B cell (primary cell): ENCODE results near the gene MYO1H. TPM values are rescaled to one million over a fixed set of nuclear protein-coding genes. Genes with fewer than 3 reads are reported as not detected.
"Not testable (repeated sequence)": the region's sequence is repeated elsewhere in the genome, so short reads cannot be mapped to it uniquely, and the experiment has no call there.

ENCODE experiments used
- ATAC-seq: fragments of 200-7000 bp; cut with Tn5 transposase; one replicate; pipeline ENCODE4 v1.10.0; 2021; ENCODE audit warnings: low read depth, mild to moderate bottlenecking, moderate number of reproducible peaks, moderate library complexity
- CTCF ChIA-PET: fragments of 350-600 bp; sonication (Branson Sonifier 250); formaldehyde crosslinking; loops from one replicate; lab custom pipeline; 2021; ENCODE audit warnings: antibody characterized with exemption, inconsistent platforms; lab: Charles Lee
- POLR2A ChIA-PET: fragments of 350-600 bp; sonication (Branson Sonifier 250); formaldehyde crosslinking; loops from one replicate; lab custom pipeline; 2021; ENCODE audit warnings: antibody characterized with exemption; lab: Charles Lee
- DNase-seq: peaks from one replicate; pipeline ENCODE4 v3.0.0; 2013
- H2AFZ ChIP-seq: 2 replicates; pipeline ENCODE4 v1.6.1; 2012; ENCODE audit warnings: mild to moderate bottlenecking, low read depth, low read length; ENCODE audit not compliant: insufficient read depth, poor library complexity, severe bottlenecking
- H3K27ac ChIP-seq, 2 donors: 1 replicate in 1 of 2; 2 replicates in 1 of 2; pipeline ENCODE4 v1.5.1; 2012 to 2013; ENCODE audit warnings: low read length in 2 of 2, mild to moderate bottlenecking in 2 of 2, moderate library complexity in 1 of 2
- H3K27me3 ChIP-seq, 4 experiments: fragments of 200-600 bp in 1 of 4; sonication (generic) in 1 of 4; replicated peaks in 1 of 4; 1 replicate in 2 of 4; 2 replicates in 2 of 4; pipeline versions ENCODE4 v1.6.1 to v1.7.0; 2013 to 2016; ENCODE audit warnings: low read length in 3 of 4, mild to moderate bottlenecking in 2 of 4, mixed read lengths in 1 of 4, moderate library complexity in 1 of 4; ENCODE audit not compliant: insufficient read depth in 4 of 4, control insufficient read depth in 3 of 4; ENCODE audit errors: control extremely low read depth in 1 of 4
- H3K36me3 ChIP-seq, 2 experiments: replicated peaks in 1 of 2; 1 replicate in 1 of 2; 2 replicates in 1 of 2; pipeline versions ENCODE4 v1.6.1 to v1.7.1; 2013; ENCODE audit warnings: low read length in 1 of 2; ENCODE audit not compliant: insufficient read depth in 2 of 2, control insufficient read depth in 1 of 2; ENCODE audit errors: control extremely low read depth in 1 of 2, extremely low read depth in 1 of 2
- H3K4me1 ChIP-seq, 2 donors: fragments of 200-600 bp in 1 of 2; sonication (generic) in 1 of 2; 1 replicate in 1 of 2; 2 replicates in 1 of 2; pipeline versions ENCODE4 v1.5.1 to v1.6.1; 2013 to 2017; ENCODE audit warnings: low read length in 2 of 2; ENCODE audit not compliant: control insufficient read depth in 2 of 2, insufficient read depth in 2 of 2
- H3K4me2 ChIP-seq: replicated peaks from 2 replicates; pipeline ENCODE3; 2012; ENCODE audit warnings: mild to moderate bottlenecking, low read depth, low read length; ENCODE audit not compliant: poor library complexity, severe bottlenecking
- H3K4me3 ChIP-seq, 5 experiments: fragments of 200-600 bp in 1 of 5; sonication (generic) in 1 of 5; 1 replicate in 3 of 5; 2 replicates in 2 of 5; pipeline versions ENCODE4 v1.5.1 to v1.7.0; 2011 to 2016; ENCODE audit warnings: low read length in 4 of 5, mild to moderate bottlenecking in 4 of 5, low read depth in 2 of 5, control low read depth in 1 of 5, moderate library complexity in 1 of 5; ENCODE audit not compliant: insufficient read depth in 1 of 5; ENCODE audit errors: control extremely low read depth in 1 of 5, extremely low read depth in 1 of 5
- H3K79me2 ChIP-seq: fragments of 200-600 bp; sonication (generic); one replicate; pipeline ENCODE4 v1.6.0; 2016; ENCODE audit warnings: low read length; ENCODE audit not compliant: control insufficient read depth, insufficient read depth
- H3K9ac ChIP-seq: fragments of 200-600 bp; sonication (generic); 2 replicates; pipeline ENCODE4 v1.6.1; 2017; ENCODE audit warnings: mild to moderate bottlenecking, low read length, moderate library complexity
- H3K9me3 ChIP-seq, 3 donors: one replicate each; pipeline versions ENCODE4 v1.6.1 to v1.7.1; 2013; ENCODE audit warnings: low read length in 2 of 3; ENCODE audit not compliant: control insufficient read depth in 2 of 3, insufficient read depth in 1 of 3; ENCODE audit errors: control extremely low read depth in 1 of 3
- H4K20me1 ChIP-seq: 2 replicates; pipeline ENCODE4 v1.6.0; 2012; ENCODE audit warnings: mild to moderate bottlenecking, low read length; ENCODE audit not compliant: insufficient read depth, control insufficient read depth, poor library complexity, severe bottlenecking
- H3K27ac Mint-ChIP-seq: one replicate; pipeline ENCODE4 v1.8.0; 2021; ENCODE audit warnings: mixed read lengths
- H3K27me3 Mint-ChIP-seq: one replicate; pipeline ENCODE4 v1.8.0; 2021; ENCODE audit warnings: mixed read lengths
- H3K4me1 Mint-ChIP-seq: one replicate; pipeline ENCODE4 v1.8.0; 2021; ENCODE audit warnings: mixed read lengths
- H3K4me3 Mint-ChIP-seq: one replicate; pipeline ENCODE4 v1.8.0; 2021; ENCODE audit warnings: mixed read lengths
- H3K9me3 Mint-ChIP-seq: one replicate; pipeline ENCODE4 v1.8.0; 2022; ENCODE audit warnings: mixed read lengths; ENCODE audit not compliant: insufficient read depth
- WGBS: methylation state at CpG from one replicate; pipeline ENCODE4 v1.1.5; 2013; ENCODE audit warnings: missing lambda C conversion rate; ENCODE audit not compliant: insufficient coverage; 5-methylcytosine and 5-hydroxymethylcytosine counted together
- intact Hi-C: fragments of 100-400 bp; cut with micrococcal nuclease; formaldehyde crosslinking; loops from one replicate; pipeline ENCODE4 v1.10.0; 2022
- polyA plus RNA-seq: library from polyadenylated mRNA; depleted of rRNA; stranded (reverse); fragments of >200 nt; gene quantifications from 2 replicates; pipeline ENCODE4 v1.2.3, GENCODE V29; 2012
- total RNA-seq, 2 donors: library from RNA; stranded (reverse); fragments of 120-200 nt in 1 of 2; gene quantifications; 1 replicate in 1 of 2; 2 replicates in 1 of 2; pipeline versions ENCODE4 v1.2.3 to v1.2.4, GENCODE V29; 2013 to 2022

MYO1H gene
- total and polyA plus RNA-seq, 2 donors (not counting 1 experiment from before 2014, with no cell fraction given) = not detected

DNA sequence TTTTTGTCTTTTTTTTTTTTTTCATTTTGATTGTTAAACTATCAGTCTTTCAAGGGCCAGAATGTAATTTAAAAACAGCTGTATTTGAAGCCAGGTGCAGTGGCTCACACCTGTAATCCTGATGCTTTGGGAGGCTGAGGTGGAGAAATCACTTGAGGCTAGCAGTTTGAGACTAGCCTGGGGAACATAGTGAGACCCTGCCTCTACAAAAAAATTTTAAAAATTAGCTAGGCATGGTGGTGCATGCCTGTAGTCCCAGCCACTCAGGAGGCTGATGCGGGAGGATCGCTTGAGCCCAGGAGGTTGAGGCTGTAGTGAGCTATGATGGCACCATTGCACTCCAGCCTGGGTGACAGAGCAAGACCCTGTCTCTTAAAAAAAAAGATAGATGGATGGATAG lies 57.1 kb downstream of the MYO1H start:
- H3K4me3 ChIP-seq, H2AFZ ChIP-seq, H3K4me1 Mint-ChIP-seq, H3K36me3 ChIP-seq, H3K4me3 Mint-ChIP-seq, CTCF ChIA-PET, H3K27ac ChIP-seq, H3K9me3 ChIP-seq, H4K20me1 ChIP-seq, ATAC-seq, H3K9me3 Mint-ChIP-seq, H3K27me3 ChIP-seq, H3K4me1 ChIP-seq, H3K9ac ChIP-seq, intact Hi-C loops, H3K4me2 ChIP-seq, DNase-seq, H3K27ac Mint-ChIP-seq, POLR2A ChIA-PET, H3K79me2 ChIP-seq: not testable (repeated sequence)
- 100% methylated on average over 2 of the region's 2 CpGs for WGBS
- peaks cover 20% of the 10 kb centered on the region for H3K27me3 Mint-ChIP-seq

DNA sequence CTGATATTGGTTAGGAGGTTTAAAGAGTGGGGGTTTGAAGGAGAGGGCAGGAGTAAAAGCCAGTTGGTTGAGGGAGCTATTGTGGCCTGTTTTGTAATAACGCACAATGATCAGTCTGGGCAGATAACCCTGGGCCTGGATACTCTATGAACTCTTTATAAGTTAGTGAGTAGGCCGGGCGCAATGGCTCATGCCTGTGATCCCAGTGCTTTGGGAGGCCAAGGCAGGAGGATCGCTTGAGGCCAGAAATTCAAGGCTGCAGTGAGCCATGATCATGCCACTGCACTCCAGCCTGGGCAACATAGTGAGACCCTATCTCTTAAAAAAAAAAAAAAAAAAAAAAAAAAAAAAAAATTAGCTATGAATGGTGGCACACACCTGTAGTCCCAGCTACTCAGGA lies 58.4 kb downstream of the MYO1H start:
- H3K4me1 Mint-ChIP-seq, H3K9me3 Mint-ChIP-seq, H3K4me3 ChIP-seq, intact Hi-C loops, H3K79me2 ChIP-seq, ATAC-seq, H3K9me3 ChIP-seq, POLR2A ChIA-PET, H3K4me2 ChIP-seq, H3K4me1 ChIP-seq, H3K4me3 Mint-ChIP-seq, DNase-seq, H4K20me1 ChIP-seq, H3K27me3 ChIP-seq, H3K9ac ChIP-seq, H3K27ac Mint-ChIP-seq, H3K27ac ChIP-seq, H3K36me3 ChIP-seq, H2AFZ ChIP-seq: not testable (repeated sequence)
- CTCF ChIA-PET = interaction anchor here (0.7 to 1.6 kb wide), 4 partner anchors 12 to 22 kb away, joined by 3 to 4 read pairs (median 4); no protein-coding TSS in a partner anchor
- 100% methylated on average over 3 of the region's 4 CpGs for WGBS
- peaks cover 11% of the 10 kb centered on the region for H3K27me3 Mint-ChIP-seq
